Uterus (tissue), 2 donors: ENCODE measurements around the gene RNASE11.

ENCODE experiments used
- POLR2A ChIP-seq, 2 donors: fragments of 450-650 bp; IDR thresholded peaks; one replicate each; pipeline ENCODE4 v1.6.1; 2016; ENCODE audit warnings: antibody characterized with exemption in 2 of 2, mild to moderate bottlenecking in 1 of 2, moderate library complexity in 1 of 2
- TF ChIP-seq, protein P1 (sequence below), 4 experiments: fragments of 200-600 bp in 2 of 4; fragments of 450-650 bp in 2 of 4; sonication (generic) in 2 of 4; IDR thresholded peaks; one replicate each; pipeline ENCODE4 v1.5.1; 2016 to 2019; ENCODE audit warnings: antibody characterized with exemption in 4 of 4, mild to moderate bottlenecking in 2 of 4, moderate library complexity in 1 of 4

- TF ChIP-seq, protein P1, sequence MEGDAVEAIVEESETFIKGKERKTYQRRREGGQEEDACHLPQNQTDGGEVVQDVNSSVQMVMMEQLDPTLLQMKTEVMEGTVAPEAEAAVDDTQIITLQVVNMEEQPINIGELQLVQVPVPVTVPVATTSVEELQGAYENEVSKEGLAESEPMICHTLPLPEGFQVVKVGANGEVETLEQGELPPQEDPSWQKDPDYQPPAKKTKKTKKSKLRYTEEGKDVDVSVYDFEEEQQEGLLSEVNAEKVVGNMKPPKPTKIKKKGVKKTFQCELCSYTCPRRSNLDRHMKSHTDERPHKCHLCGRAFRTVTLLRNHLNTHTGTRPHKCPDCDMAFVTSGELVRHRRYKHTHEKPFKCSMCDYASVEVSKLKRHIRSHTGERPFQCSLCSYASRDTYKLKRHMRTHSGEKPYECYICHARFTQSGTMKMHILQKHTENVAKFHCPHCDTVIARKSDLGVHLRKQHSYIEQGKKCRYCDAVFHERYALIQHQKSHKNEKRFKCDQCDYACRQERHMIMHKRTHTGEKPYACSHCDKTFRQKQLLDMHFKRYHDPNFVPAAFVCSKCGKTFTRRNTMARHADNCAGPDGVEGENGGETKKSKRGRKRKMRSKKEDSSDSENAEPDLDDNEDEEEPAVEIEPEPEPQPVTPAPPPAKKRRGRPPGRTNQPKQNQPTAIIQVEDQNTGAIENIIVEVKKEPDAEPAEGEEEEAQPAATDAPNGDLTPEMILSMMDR (IDR thresholded peaks at IDR 0.05): no peak
- TF ChIP-seq POLR2A (IDR thresholded peaks at IDR 0.05): no peak
Measured at GRCh38 chr14:20622816-20623291, 35.1 kb upstream of the RNASE11 start.
